ENCODE results near the gene SERPINB2.
A peak's percentile ranks its signal among the peaks of the same experiment; 100 is the strongest.

Gene SERPINB2

GRCh38 chr18:63887424-63887823 lies at the start of gene SERPINB2:
Gene SERPINB2 (plus strand): TSS chr18:63887705. CDS start chr18:63891445, 3,740 bp downstream.
- no peak for DNase-seq (ENCODE audit: low spot score)

- no peak for DNase-seq (ENCODE audit: low spot score)
Observed at GRCh38 chr18:63843008-63843407, 44.5 kb upstream of the SERPINB2 start.

GRCh38 chr18:63844254-63844653 lies 43.3 kb upstream of the SERPINB2 start:
- peak; percentile 18 for DNase-seq (ENCODE audit: low spot score)

GRCh38 chr18:63848159-63848558 lies 39.3 kb upstream of the SERPINB2 start:
- DNase-seq (ENCODE audit: low spot score), result peak; percentile 38

- DNase-seq (ENCODE audit: low spot score), result peak; percentile 22
Observed at GRCh38 chr18:63850020-63850419, 37.5 kb upstream of the SERPINB2 start.

GRCh38 chr18:63850636-63851035 lies 36.9 kb upstream of the SERPINB2 start:
- DNase-seq (ENCODE audit: low spot score), result no peak

GRCh38 chr18:63858456-63858855 lies 29.0 kb upstream of the SERPINB2 start:
- DNase-seq (ENCODE audit: low spot score), result no peak

GRCh38 chr18:63859781-63860475 lies 27.6 kb upstream of the SERPINB2 start:
- no peak for DNase-seq (ENCODE audit: low spot score)

GRCh38 chr18:63860531-63860930 lies 27.0 kb upstream of the SERPINB2 start:
- DNase-seq (ENCODE audit: low spot score), result no peak

- no peak for DNase-seq (ENCODE audit: low spot score)
Observed at GRCh38 chr18:63867368-63868125, 20.0 kb upstream of the SERPINB2 start.

- no peak for DNase-seq (ENCODE audit: low spot score)
Observed at GRCh38 chr18:63868546-63868945, 19.0 kb upstream of the SERPINB2 start.

GRCh38 chr18:63869374-63869773 lies 18.1 kb upstream of the SERPINB2 start:
- DNase-seq (ENCODE audit: low spot score), result no peak

- DNase-seq (ENCODE audit: low spot score), result no peak
Observed at GRCh38 chr18:63869851-63870250, 17.7 kb upstream of the SERPINB2 start.

- DNase-seq (ENCODE audit: low spot score), result no peak
Observed at GRCh38 chr18:63871836-63872235, 15.7 kb upstream of the SERPINB2 start.

GRCh38 chr18:63872586-63872985 lies 14.9 kb upstream of the SERPINB2 start:
- DNase-seq (ENCODE audit: low spot score), result no peak

GRCh38 chr18:63878343-63878742 lies 9.2 kb upstream of the SERPINB2 start:
- no peak for DNase-seq (ENCODE audit: low spot score)

GRCh38 chr18:63878925-63879324 lies 8.6 kb upstream of the SERPINB2 start:
- DNase-seq (ENCODE audit: low spot score), result no peak

GRCh38 chr18:63879709-63880108 lies 7.8 kb upstream of the SERPINB2 start:
- DNase-seq (ENCODE audit: low spot score), result no peak

- no peak for DNase-seq (ENCODE audit: low spot score)
Observed at GRCh38 chr18:63881851-63882250, 5.7 kb upstream of the SERPINB2 start.

- peak; percentile 39 for DNase-seq (ENCODE audit: low spot score)
Observed at GRCh38 chr18:63882333-63883141, 5.0 kb upstream of the SERPINB2 start.

- no peak for DNase-seq (ENCODE audit: low spot score)
Observed at GRCh38 chr18:63883617-63884016, 3.9 kb upstream of the SERPINB2 start.

GRCh38 chr18:63888470-63889190 lies 1.1 kb downstream of the SERPINB2 start:
- no peak for DNase-seq (ENCODE audit: low spot score)

All from activated CD4-positive, alpha-beta T cell treated with anti-CD3 and anti-CD28 coated beads, Interleukin-2, Interleukin-4, amounts not matched to agents 100 ng/mL and 50 ng/mL, durations not matched to agents 16 hours and 8 hours (primary cell).